Neural progenitor cell (in vitro differentiated cells): ENCODE data around the gene SPACA9.

Source experiments
- EZH2 ChIP-seq: fragments of 200-600 bp; sonication (generic); IDR thresholded peaks from 2 replicates; pipeline ENCODE4 v1.6.1; 2017; ENCODE audit warnings: antibody characterized with exemption, mild to moderate bottlenecking, moderate library complexity
- TF ChIP-seq, protein P1 (sequence below): fragments of 200-600 bp; sonication (generic); IDR thresholded peaks from 2 replicates; pipeline ENCODE4 v1.5.1; 2017; ENCODE audit warnings: antibody characterized with exemption, mild to moderate bottlenecking

- TF ChIP-seq, protein P1, sequence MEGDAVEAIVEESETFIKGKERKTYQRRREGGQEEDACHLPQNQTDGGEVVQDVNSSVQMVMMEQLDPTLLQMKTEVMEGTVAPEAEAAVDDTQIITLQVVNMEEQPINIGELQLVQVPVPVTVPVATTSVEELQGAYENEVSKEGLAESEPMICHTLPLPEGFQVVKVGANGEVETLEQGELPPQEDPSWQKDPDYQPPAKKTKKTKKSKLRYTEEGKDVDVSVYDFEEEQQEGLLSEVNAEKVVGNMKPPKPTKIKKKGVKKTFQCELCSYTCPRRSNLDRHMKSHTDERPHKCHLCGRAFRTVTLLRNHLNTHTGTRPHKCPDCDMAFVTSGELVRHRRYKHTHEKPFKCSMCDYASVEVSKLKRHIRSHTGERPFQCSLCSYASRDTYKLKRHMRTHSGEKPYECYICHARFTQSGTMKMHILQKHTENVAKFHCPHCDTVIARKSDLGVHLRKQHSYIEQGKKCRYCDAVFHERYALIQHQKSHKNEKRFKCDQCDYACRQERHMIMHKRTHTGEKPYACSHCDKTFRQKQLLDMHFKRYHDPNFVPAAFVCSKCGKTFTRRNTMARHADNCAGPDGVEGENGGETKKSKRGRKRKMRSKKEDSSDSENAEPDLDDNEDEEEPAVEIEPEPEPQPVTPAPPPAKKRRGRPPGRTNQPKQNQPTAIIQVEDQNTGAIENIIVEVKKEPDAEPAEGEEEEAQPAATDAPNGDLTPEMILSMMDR = no peak
- TF ChIP-seq EZH2 = no peak
Measured at GRCh38 chr9:132834343-132834742, 44.4 kb upstream of the SPACA9 start.
